ENCODE results near the gene S1PR5.
"Not testable (repeated sequence)": the region's sequence is repeated elsewhere in the genome, so short reads cannot be mapped to it uniquely, and the experiment has no call there.

Gene S1PR5

GRCh38 chr19:10544242-10544752 is 27.1 kb upstream of the S1PR5 start:
- no peak for DNase-seq

GRCh38 chr19:10543420-10544241 is 26.4 kb upstream of the S1PR5 start, which contains the start of gene ATG4D:
Gene ATG4D (plus strand): TSS chr19:10543904. CDS start chr19:10544091, 187 bp downstream.
- peak; percentile 83 for DNase-seq

GRCh38 chr19:10543059-10543419 is 25.8 kb upstream of the S1PR5 start:
- no peak for DNase-seq

GRCh38 chr19:10539016-10539415 is 21.8 kb upstream of the S1PR5 start:
- not testable (repeated sequence) for DNase-seq

GRCh38 chr19:10538204-10538983 is 21.1 kb upstream of the S1PR5 start:
- DNase-seq: no peak

GRCh38 chr19:10537668-10538067 is 20.4 kb upstream of the S1PR5 start:
- no peak for DNase-seq

- DNase-seq: no peak
Measured at GRCh38 chr19:10535613-10536012, 18.4 kb upstream of the S1PR5 start.

GRCh38 chr19:10533646-10534386 is 16.6 kb upstream of the S1PR5 start:
- DNase-seq: no peak

GRCh38 chr19:10532457-10532856 is 15.2 kb upstream of the S1PR5 start:
- no peak for DNase-seq

GRCh38 chr19:10526887-10527286 is 9.6 kb upstream of the S1PR5 start:
- DNase-seq: not testable (repeated sequence)

- DNase-seq: no peak
Measured at GRCh38 chr19:10525636-10526035, 8.4 kb upstream of the S1PR5 start.

GRCh38 chr19:10523135-10523636 is 5.9 kb upstream of the S1PR5 start:
- DNase-seq: no peak

GRCh38 chr19:10521461-10522171 is 4.4 kb upstream of the S1PR5 start:
- DNase-seq: no peak

- no peak for DNase-seq
Measured at GRCh38 chr19:10520652-10521318, 3.5 kb upstream of the S1PR5 start.

- no peak for DNase-seq
Measured at GRCh38 chr19:10519421-10519820, 2.2 kb upstream of the S1PR5 start.

GRCh38 chr19:10518444-10519361 is 1.5 kb upstream of the S1PR5 start:
- DNase-seq: no peak

GRCh38 chr19:10517760-10518443 is 655 bp upstream of the S1PR5 start:
- DNase-seq: peak; percentile 19

GRCh38 chr19:10516671-10517286 is 468 bp downstream of the S1PR5 start:
- no peak for DNase-seq

GRCh38 chr19:10516064-10516385 is 1.2 kb downstream of the S1PR5 start:
- no peak for DNase-seq

Measured in activated CD4-positive, alpha-beta T cell treated with anti-CD3 and anti-CD28 coated beads for 48 hours (primary cell).